Dendritic cell treated with granulocyte-macrophage colony-stimulating factor and Interleukin-4, amounts not matched to agents 40 ng/mL and 50 ng/mL, for 4 days (primary cell): ENCODE measurements around the gene PAPOLA.
"Not testable (repeated sequence)": the region's sequence is repeated elsewhere in the genome, so short reads cannot be mapped to it uniquely, and the experiment has no call there.

Experiments used
- H3K27ac Mint-ChIP-seq: one replicate; pipeline ENCODE4 v1.8.0; 2022; ENCODE audit warnings: mild to moderate bottlenecking, mixed read lengths
- H3K27me3 Mint-ChIP-seq: one replicate; pipeline ENCODE4 v1.8.0; 2022; ENCODE audit warnings: mild to moderate bottlenecking, mixed read lengths
- H3K36me3 Mint-ChIP-seq: one replicate; pipeline ENCODE4 v1.8.0; 2022; ENCODE audit warnings: low read depth, mixed read lengths
- H3K4me1 Mint-ChIP-seq: one replicate; pipeline ENCODE4 v1.8.0; 2022; ENCODE audit warnings: low read depth, mixed read lengths
- H3K4me3 Mint-ChIP-seq: one replicate; pipeline ENCODE4 v1.8.0; 2022; ENCODE audit warnings: mild to moderate bottlenecking, moderate library complexity, mixed read lengths
- H3K9me3 Mint-ChIP-seq: one replicate; pipeline ENCODE4 v1.8.0; 2022; ENCODE audit warnings: mixed read lengths
- intact Hi-C: fragments of 100-400 bp; cut with micrococcal nuclease; formaldehyde crosslinking; loops from one replicate; pipeline ENCODE4 v1.15.0; 2022

The PAPOLA gene

DNA sequence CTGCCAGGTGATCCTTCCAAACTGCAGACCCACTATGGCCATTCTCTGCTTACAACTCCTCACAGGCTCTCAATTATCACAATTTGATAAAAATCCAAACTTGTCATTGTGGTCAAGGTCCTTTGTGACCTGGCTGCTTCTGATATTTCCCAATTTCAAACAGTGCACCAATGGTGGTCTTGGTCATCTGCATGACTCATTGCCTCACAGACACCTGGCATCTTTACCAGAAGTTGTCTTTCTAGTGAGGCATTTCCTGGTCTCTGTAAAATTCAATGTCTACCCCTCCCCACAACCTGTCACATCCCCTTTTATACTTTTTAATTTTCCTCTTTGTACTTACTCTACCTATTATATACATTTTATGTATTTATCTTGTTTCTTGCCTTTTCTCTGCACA, 17.8 kb upstream of the PAPOLA start:
- H3K27ac Mint-ChIP-seq: no peak overlapping the region
- no peaks in the 10 kb centered on the region for H3K9me3 Mint-ChIP-seq
- intact Hi-C loops: no loop called here

GRCh38 chr14:96486705-96487104, 15.5 kb upstream of the PAPOLA start:
- Mint-ChIP-seq H3K4me3 (no peak overlapping the region), H3K9me3 (no peaks in the 10 kb centered on the region), H3K4me1 (no peaks in the 10 kb centered on the region), H3K27me3 (peaks cover 8% of the 10 kb centered on the region), H3K36me3 (no peaks in the 10 kb centered on the region), H3K27ac (no peak overlapping the region)
- intact Hi-C loops: no loop called here

More for the DNA sequence above, 17.8 kb upstream of the PAPOLA start:
- Mint-ChIP-seq H3K36me3 (no peaks in the 10 kb centered on the region), H3K4me1 (no peaks in the 10 kb centered on the region), H3K27me3 (peaks cover 8% of the 10 kb centered on the region), H3K4me3 (no peak overlapping the region)

GRCh38 chr14:96489327-96489726, 12.9 kb upstream of the PAPOLA start:
- no peak overlapping the region for H3K4me3 Mint-ChIP-seq
- intact Hi-C loops: no loop called here
- H3K4me1 Mint-ChIP-seq: peaks cover 4% of the 10 kb centered on the region
- no peak overlapping the region for H3K27ac Mint-ChIP-seq
- H3K27me3 Mint-ChIP-seq: peaks cover 2% of the 10 kb centered on the region
- no peaks in the 10 kb centered on the region for H3K36me3 Mint-ChIP-seq
- no peaks in the 10 kb centered on the region for H3K9me3 Mint-ChIP-seq

- Mint-ChIP-seq H3K4me1 (peaks cover 23% of the 10 kb centered on the region), H3K9me3 (peaks cover 5% of the 10 kb centered on the region), H3K4me3 (no peak overlapping the region), H3K27me3 (peaks cover 4% of the 10 kb centered on the region), H3K27ac (no peak overlapping the region), H3K36me3 (no peaks in the 10 kb centered on the region)
- intact Hi-C loops: no loop called here
These were observed 9.0 kb upstream of the PAPOLA start for GRCh38 chr14:96493178-96493577.

GRCh38 chr14:96494331-96494730, 7.9 kb upstream of the PAPOLA start:
- intact Hi-C loops: no loop called here
- peaks cover 2% of the 10 kb centered on the region for H3K27me3 Mint-ChIP-seq
- peaks cover 33% of the 10 kb centered on the region for H3K4me1 Mint-ChIP-seq
- no peaks in the 10 kb centered on the region for H3K36me3 Mint-ChIP-seq
- H3K4me3 Mint-ChIP-seq: no peak overlapping the region
- H3K9me3 Mint-ChIP-seq: peaks cover 5% of the 10 kb centered on the region
- no peak overlapping the region for H3K27ac Mint-ChIP-seq

GRCh38 chr14:96497087-96497486, 5.1 kb upstream of the PAPOLA start:
- Mint-ChIP-seq H3K9me3 (peaks cover 5% of the 10 kb centered on the region), H3K27ac (no peak overlapping the region), H3K4me3 (no peak overlapping the region), H3K27me3 (peaks cover 2% of the 10 kb centered on the region), H3K36me3 (peaks cover 4% of the 10 kb centered on the region), H3K4me1 (peaks cover 33% of the 10 kb centered on the region)
- intact Hi-C loops: no loop called here

DNA sequence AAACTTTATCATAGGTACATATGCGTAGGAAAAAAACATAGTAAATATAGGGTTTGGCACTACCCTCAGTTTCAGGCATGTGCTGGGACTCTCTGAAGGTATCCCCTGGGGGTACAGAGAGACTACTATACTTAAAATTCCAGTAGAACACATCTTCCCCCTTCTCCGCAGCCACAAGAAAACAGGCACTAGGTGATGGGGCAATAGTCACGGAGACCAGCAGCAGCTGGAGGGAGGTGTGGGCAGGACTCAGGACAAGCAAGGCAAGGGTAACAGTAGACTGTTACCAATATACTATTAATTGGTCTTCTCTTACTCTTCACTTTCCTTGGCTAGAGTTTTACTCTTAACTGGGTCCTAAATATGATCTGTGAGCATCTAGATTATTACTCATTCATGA, 4.6 kb upstream of the PAPOLA start:
- peaks cover 9% of the 10 kb centered on the region for H3K36me3 Mint-ChIP-seq
- no peak overlapping the region for H3K4me3 Mint-ChIP-seq
- peaks cover 5% of the 10 kb centered on the region for H3K9me3 Mint-ChIP-seq
- no peak overlapping the region for H3K27ac Mint-ChIP-seq
- peaks cover 33% of the 10 kb centered on the region for H3K4me1 Mint-ChIP-seq
- peaks cover 2% of the 10 kb centered on the region for H3K27me3 Mint-ChIP-seq
- intact Hi-C loops: no loop called here

DNA sequence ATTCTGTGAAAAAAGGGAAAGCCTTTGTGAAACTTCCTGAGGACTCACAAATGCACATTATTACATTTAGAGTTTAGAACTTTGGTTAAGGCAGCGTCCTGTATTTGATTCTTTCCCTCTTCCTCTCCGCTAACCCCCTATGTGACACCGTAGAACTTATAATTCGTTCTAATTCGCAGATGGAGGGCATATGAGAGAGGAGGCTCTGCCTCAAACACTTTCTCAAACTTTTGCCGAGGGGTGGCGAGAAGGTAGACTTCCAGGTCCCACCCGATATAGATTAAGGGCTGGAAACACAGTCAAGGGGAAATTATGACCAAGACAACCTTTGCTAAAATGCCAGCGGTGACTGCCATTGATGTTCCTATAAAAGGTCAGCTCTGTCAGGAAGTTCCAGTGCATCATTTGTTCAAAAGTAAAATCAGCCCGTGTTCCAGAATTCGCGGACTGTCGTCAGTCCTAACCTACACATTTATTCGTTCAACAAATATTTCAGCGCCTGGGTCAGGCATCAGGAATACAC, 904 bp upstream of the PAPOLA start:
- Mint-ChIP-seq H3K27me3 (no peaks in the 10 kb centered on the region), H3K36me3 (peaks cover 41% of the 10 kb centered on the region), H3K27ac (peak overlapping the region; percentile 97), H3K4me3 (peak overlapping the region; percentile 97), H3K9me3 (no peaks in the 10 kb centered on the region), H3K4me1 (peaks cover 51% of the 10 kb centered on the region)
- intact Hi-C loops: loop anchor here (10.0 kb wide), 2 partner anchors 966 to 1346 kb away; partner anchors contain the start of genes DICER1 and GLRX5

- Mint-ChIP-seq H3K9me3 (no peaks in the 10 kb centered on the region), H3K4me1 (peaks cover 48% of the 10 kb centered on the region), H3K36me3 (peaks cover 41% of the 10 kb centered on the region), H3K27ac (peak overlapping the region; percentile 97), H3K27me3 (no peaks in the 10 kb centered on the region), H3K4me3 (peak overlapping the region; percentile 97)
- intact Hi-C loops: loop anchor here (1.0 to 10.0 kb wide), 4 partner anchors 111 to 1348 kb away; partner anchors contain the start of genes ATG2B, DICER1, GLRX5 and GSKIP
These were observed 581 bp downstream of the PAPOLA start for GRCh38 chr14:96502621-96503305.

DNA sequence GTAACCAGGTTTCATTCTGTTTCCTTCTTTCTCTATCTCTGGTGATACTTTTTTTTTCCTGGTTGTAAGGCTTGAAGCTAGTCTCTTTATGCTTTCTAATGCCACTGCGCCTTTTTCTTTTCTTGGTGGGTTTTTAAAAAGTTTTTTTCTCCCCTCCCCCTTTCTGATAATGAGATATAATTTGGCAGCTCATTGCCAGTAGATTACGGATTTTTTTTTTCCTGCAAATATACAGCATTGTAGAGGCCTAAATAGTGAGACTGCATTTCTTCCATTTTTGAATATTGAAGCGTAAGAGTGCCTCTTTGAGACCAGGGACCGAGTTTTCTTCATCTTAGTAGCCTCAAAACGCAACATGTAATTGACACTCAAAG, 1.1 kb downstream of the PAPOLA start:
- peak overlapping the region; percentile 97 for H3K4me3 Mint-ChIP-seq
- H3K27me3 Mint-ChIP-seq: no peaks in the 10 kb centered on the region
- H3K36me3 Mint-ChIP-seq: peaks cover 41% of the 10 kb centered on the region
- H3K27ac Mint-ChIP-seq: peak overlapping the region; percentile 97
- intact Hi-C loops: loop anchor here (2.0 to 10.0 kb wide), 3 partner anchors 140 to 1348 kb away; partner anchors contain the start of genes ATG2B, DICER1, GLRX5 and GSKIP
- no peaks in the 10 kb centered on the region for H3K9me3 Mint-ChIP-seq
- peaks cover 47% of the 10 kb centered on the region for H3K4me1 Mint-ChIP-seq

DNA sequence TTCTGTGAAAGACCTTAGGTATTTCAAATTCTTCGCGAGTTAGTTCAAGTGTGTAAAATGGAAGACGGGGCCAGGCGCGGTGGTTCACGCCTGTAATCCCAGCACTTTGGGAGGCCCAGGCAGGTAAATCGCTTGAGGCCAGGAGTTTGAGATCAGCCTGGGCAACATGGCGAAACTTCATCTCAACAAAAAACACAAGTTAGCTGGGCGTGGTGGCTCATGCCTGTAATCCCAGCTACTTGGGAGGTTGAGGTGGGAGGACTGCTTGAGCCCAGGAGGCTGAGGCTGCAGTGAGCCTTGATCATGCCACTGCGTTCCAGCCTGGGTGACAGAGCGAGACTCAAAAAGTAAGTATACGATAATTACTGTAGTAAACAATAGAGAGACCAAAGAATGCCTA, 2.2 kb downstream of the PAPOLA start:
- Mint-ChIP-seq H3K27ac (peak overlapping the region; percentile 52), H3K4me3 (peak overlapping the region; percentile 39), H3K36me3 (peaks cover 41% of the 10 kb centered on the region), H3K4me1 (peaks cover 47% of the 10 kb centered on the region)
- H3K27me3 Mint-ChIP-seq, H3K9me3 Mint-ChIP-seq: not testable (repeated sequence)
- intact Hi-C loops: loop anchor here (10.0 kb wide), 2 partner anchors 970 to 1350 kb away; partner anchors contain the start of genes DICER1 and GLRX5

DNA sequence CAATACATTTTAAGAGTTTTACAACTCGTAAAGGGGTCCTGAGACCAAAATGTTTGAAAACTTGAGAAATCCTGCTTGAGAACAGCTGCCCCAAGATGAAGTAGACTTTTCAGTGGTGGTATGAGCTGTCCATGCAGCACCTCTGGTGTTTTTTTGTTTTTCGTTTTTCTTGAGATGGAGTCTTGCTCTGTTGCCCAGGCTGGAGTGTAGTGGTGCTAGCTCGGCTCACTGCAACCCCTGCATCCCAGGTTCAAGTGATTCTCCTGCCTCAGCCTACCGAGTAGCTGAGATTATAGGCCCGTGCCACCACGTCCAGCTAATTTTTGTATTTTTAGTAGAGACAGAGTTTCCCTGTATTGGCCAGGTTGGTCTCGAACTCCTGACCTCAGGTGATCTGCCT, 5.5 kb downstream of the PAPOLA start:
- no peak overlapping the region for H3K27ac Mint-ChIP-seq
- H3K27me3 Mint-ChIP-seq: no peaks in the 10 kb centered on the region
- H3K36me3 Mint-ChIP-seq: peaks cover 31% of the 10 kb centered on the region
- peaks cover 55% of the 10 kb centered on the region for H3K4me1 Mint-ChIP-seq
- intact Hi-C loops: loop anchor here (10.0 kb wide), 2 partner anchors 973 to 1353 kb away; partner anchors contain the start of genes DICER1 and GLRX5
- no peak overlapping the region for H3K4me3 Mint-ChIP-seq
- H3K9me3 Mint-ChIP-seq: no peaks in the 10 kb centered on the region

DNA sequence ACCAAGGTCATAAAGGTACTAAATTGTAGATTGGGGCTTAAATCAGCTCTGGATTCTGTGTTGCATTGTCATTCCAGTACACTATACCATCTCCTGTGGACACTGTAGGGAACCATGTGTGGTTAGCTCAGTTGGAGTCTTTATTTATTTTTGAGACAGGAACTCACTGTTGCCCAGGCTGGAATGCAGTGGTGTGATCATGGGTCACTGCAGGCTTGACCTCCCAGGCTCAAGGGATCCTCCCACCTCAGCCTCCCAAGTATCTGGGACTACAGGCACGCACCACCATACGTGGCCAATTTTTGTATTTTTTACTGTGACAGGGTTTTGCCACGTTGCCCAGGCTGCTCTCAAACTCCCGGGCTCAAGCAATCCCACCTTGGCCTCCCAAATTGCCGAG, 6.7 kb downstream of the PAPOLA start:
- intact Hi-C loops: loop anchor here (10.0 kb wide), 2 partner anchors 974 to 1354 kb away; partner anchors contain the start of genes DICER1 and GLRX5

GRCh38 chr14:96509457-96510090, 7.4 kb downstream of the PAPOLA start:
- intact Hi-C loops: loop anchor here (10.0 kb wide), 2 partner anchors 975 to 1355 kb away; partner anchors contain the start of genes DICER1 and GLRX5
- Mint-ChIP-seq H3K4me1 (peaks cover 47% of the 10 kb centered on the region), H3K27ac (no peak overlapping the region), H3K4me3 (no peak overlapping the region), H3K27me3 (no peaks in the 10 kb centered on the region), H3K9me3 (no peaks in the 10 kb centered on the region), H3K36me3 (peaks cover 16% of the 10 kb centered on the region)

More for the DNA sequence above, 6.7 kb downstream of the PAPOLA start:
- Mint-ChIP-seq H3K27me3 (no peaks in the 10 kb centered on the region), H3K36me3 (peaks cover 22% of the 10 kb centered on the region), H3K4me3 (no peak overlapping the region), H3K4me1 (peaks cover 47% of the 10 kb centered on the region), H3K9me3 (no peaks in the 10 kb centered on the region), H3K27ac (no peak overlapping the region)
